HG02973 (cell line): ENCODE measurements around the gene NKX6-2.

Experiments
- ATAC-seq: cut with Tn5 transposase; IDR thresholded peaks from one replicate; pipeline ENCODE4 v1.9.1; 2021; ENCODE audit warnings: moderate library complexity; ENCODE audit not compliant: unreplicated experiment

The NKX6-2 gene

GRCh38 chr10:132762267-132762666, 23.7 kb downstream of the NKX6-2 start:
- ATAC-seq, result no peak

- ATAC-seq, result no peak
These were observed 24.4 kb downstream of the NKX6-2 start for GRCh38 chr10:132761395-132762060.

DNA sequence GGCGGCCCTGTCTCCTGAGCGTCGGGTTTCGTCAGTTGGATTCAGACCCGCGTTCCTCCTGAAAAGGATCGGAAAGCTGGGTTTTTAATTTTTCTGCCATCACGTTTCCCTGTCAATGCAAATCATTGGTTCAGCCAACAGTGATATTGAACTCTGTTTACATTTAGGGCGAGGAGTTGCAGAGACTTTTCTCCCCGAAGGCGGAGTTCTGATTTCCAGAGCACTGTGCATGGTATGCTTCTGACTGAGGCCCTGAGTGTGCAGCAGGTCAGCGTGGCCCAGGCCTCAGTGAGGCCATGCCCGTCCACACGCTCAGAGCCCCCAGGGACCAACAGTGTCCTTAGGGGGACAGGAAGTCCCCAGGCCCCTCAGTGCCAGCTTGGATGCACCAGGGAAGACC, 27.1 kb downstream of the NKX6-2 start:
- ATAC-seq, result no peak

DNA sequence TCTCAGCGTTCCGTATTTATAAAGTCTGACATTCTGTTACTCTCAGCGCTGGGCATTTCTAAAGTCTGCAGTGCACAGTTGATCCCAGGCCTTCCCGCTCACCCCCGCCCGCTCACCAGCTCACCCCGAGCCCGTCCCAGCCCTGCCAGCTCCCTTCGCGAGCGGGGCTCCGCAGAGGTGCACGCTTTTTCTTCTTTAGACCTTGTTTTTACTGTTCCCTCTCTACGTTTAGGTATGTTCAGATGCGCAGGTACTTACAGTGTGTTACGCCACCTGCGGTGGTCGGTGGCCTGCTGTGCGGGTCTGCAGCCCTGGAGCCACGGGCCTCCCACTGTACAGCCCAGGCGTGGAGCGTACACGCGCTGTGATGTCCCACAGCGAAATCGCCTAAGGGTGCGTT, 28.8 kb downstream of the NKX6-2 start:
- ATAC-seq, result no peak

DNA sequence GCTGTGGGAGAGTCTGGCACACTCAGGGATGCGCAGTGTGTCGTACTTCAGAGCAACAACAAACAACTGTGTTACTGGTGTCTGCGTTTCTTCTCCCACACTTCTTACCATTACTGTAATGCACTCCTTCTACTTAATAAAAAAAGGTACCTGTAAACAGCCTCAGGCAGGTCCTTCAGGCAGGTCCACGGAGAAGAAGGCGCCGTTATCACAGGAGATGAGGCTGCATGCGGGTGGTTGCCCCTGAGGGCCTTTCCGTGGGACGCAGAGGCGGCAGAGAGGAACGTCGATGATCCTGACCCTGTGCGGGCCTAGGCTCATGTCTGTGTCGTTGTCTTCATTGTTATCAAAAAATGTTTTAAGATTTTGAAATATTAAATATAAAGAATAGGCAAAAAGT, 29.4 kb downstream of the NKX6-2 start:
- no peak for ATAC-seq

DNA sequence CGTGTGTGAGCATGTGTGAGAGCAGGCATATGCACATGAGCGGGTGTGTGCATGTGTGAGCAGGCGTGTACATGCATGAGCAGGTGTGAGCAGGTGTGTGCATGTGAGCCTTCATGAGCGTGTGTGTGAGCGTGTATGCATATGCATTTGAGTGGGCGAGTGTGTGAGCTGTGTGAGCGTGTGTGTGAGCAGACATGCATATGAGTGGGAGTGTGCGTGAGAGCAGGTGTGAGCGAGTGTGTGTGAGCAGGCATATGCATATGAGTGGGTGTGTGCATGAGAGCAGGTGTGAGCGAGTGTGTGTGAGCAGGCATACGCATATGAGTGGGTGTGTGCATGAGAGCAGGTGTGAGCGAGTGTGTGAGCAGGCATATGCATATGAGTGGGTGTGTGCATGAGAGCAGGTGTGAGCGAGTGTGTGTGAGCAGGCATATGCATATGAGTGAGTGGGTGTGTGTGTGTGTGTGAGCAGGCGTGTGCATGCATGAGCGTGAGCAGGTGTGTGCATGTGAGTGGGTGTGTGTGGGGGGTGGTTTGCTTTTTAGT, 30.7 kb downstream of the NKX6-2 start:
- no peak for ATAC-seq

DNA sequence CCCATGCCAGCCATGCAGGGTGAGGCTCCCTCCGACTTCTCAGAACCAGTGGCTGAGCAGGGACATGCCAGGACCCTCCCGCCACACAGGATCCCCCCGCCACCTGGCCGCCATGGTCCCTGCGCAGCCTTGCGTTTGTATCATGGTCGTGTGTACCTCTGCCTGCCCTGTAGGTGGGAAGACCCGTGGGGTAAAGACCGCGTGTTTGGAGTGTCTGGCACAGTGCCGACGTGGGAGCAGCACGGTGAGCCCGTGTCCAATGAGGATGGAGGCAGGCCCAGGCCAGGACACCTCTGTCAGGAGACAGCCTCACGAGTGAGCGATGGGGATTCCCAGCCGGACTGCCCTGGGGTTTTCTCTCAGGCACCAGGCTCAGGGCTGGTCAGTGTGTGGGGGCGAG, 31.9 kb downstream of the NKX6-2 start:
- ATAC-seq, result no peak

DNA sequence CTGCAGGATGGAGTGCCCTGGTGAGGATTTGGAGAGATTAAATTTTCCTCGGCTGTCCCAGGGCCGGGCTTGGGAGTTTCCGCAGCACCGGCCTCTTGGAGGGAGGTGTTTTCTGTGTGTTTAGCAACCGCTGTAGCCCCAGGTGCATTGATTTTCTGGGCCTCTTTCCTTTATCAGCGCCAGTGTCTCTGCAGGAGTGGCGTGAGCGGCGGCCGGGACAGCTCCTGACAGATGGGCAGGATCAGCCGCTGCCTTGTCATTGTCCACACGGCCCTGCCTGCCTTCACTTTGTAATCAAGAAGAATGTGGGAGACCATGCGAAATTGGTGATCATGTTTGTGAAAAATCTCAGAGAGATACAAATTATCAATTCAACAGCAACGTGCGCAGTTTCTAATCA, 32.4 kb downstream of the NKX6-2 start:
- no peak for ATAC-seq

GRCh38 chr10:132752961-132753360, 33.0 kb downstream of the NKX6-2 start:
- no peak for ATAC-seq

DNA sequence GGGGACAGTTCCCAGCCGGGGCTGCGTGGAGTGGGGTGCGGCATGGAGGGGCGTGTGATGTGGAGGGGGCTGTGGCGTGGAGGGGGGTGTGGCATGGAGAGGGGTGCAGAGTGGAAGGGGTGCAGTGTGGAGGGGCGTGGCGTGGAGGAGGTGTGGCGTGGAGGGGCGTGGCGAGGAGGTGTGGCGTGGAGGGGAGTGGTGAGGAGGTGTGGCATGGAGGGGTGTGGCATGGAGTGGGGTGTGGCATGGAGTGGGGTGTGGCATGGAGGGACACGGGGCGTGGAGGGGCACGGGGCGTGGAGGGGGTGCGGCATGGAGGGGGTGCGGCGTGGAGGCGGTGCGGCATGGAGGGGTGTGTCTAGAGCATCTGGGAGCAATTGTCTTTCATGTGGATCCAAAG, 33.6 kb downstream of the NKX6-2 start:
- no peak for ATAC-seq

DNA sequence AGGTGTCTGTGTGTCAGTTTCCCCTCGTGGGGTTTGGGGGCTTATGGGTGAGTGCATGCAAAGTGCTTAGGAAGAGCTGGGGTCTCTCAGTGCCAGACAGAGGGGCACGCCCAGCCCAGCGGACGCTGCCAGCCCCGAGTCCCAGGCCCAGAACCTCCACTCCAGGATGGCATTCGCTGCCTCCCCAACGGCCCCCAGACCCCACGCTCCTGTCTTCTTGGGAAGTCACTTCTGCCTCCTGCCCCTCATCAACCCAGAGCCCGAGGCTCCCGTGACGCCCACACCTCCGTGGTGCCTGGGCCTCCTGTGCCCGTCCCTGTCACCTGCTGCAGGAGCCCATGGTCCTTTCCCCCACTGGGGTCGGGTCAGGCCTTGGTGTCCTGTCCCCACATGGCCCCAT, 35.0 kb downstream of the NKX6-2 start:
- ATAC-seq, result no peak

DNA sequence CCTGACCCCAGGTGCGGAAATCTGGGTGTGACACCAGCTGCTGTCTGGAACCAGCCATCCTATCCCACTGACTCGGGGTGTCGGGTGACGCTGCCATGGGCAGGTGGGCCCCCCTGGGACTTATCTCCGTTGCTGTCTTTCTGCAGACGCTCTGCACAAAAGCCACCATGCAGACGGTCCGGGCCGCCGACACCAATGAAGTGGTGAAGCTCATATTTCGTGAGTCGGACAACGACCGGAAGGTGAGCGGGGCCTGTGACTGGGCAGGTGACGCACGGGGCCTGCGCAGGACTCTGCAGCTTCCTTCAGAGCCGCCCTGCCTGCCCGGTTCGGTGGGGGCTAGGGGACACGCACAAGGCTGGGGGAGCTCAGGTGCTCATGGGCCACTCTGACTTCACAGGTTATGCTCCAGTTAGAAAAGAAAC, 36.6 kb downstream of the NKX6-2 start:
- ATAC-seq, result no peak

DNA sequence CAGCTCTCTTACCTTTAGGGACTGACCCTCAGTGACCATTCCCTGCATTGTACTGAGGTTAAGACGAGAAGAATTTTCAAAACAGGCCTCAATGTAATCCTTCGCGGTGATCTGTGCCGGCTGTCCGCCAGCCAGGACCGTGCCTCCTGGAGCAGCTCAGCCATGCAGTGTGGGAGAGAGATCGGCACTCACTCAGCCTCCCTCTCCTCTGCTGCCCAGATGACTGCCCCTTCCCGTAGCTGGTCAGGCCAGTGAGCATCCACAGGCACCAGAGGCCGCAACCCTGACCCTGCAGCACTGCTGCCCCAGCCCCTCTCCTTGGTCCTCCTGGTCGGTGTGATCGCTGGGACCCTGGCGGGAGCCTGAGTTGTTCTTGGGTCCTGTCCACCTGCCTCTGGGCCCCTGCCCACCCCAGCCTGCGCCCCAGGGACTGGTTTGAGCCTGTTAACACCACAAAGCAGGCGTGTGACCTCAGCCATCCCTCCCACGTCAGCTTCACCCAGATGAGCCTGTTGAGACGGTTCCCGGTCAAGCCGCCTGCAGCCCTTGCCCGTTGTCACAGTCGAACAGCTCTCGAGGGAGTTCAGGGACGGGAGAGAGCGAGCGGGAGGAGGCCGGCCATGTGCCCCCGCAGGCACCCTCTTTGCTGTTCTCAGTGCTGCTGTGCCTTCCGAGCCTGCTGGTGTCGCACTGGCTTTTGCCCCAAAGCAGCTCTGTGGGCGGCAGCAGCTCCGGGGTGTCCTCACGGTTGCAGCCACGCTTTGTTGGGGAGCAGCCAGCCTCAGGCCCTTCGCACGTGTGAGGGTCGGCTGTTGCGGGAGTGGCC, 37.2 kb downstream of the NKX6-2 start:
- ATAC-seq, result no peak

- no peak for ATAC-seq
These were observed 37.8 kb downstream of the NKX6-2 start for GRCh38 chr10:132748135-132748534.

- ATAC-seq, result no peak
These were observed 38.9 kb downstream of the NKX6-2 start for GRCh38 chr10:132746801-132747625.

DNA sequence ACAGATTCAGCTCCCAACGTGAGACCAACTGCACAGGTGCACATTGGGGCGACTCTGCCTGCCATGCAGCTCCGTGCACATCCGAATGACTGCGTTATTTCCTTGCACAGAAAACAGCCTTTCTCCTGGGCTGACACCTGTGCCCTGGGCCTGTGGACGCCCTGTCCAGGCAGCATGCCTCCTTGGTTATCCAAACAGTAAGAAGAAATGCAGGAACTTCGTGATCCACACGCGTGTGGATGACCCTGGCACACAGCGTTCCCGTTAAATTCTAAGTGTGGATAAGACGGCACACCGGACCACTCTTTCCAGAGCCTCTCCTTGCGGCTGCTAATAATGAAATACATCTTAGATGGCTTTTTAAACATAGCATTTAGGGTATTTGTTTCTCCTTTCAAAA, 39.6 kb downstream of the NKX6-2 start:
- no peak for ATAC-seq

GRCh38 chr10:132745971-132746370, 40.0 kb downstream of the NKX6-2 start:
- ATAC-seq, result no peak

DNA sequence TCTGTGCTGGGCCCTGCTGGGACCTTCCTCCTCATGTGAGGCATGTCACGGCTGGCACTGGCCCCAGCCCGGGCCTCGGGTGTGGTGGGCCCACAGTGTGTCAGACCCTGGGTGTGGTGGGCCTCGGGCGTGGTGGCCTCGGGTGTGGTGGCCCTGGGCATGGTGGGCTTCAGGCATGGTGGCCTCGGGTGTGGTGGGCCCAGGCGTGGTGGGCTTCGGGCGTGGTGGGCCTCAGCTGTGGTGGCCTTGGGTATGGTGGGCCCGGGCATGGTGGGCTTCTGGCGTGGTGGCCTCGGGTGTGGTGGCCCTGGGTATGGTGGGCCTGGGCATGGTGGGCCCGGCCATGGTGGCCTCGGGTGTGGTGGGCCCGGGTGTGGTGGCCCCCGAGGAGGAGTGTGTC, 40.4 kb downstream of the NKX6-2 start:
- no peak for ATAC-seq

- no peak for ATAC-seq
These were observed 41.1 kb downstream of the NKX6-2 start for GRCh38 chr10:132744839-132745238.

GRCh38 chr10:132743925-132744490, 41.9 kb downstream of the NKX6-2 start:
- ATAC-seq, result no peak
